ENCODE data around the gene PARD3.

DNA sequence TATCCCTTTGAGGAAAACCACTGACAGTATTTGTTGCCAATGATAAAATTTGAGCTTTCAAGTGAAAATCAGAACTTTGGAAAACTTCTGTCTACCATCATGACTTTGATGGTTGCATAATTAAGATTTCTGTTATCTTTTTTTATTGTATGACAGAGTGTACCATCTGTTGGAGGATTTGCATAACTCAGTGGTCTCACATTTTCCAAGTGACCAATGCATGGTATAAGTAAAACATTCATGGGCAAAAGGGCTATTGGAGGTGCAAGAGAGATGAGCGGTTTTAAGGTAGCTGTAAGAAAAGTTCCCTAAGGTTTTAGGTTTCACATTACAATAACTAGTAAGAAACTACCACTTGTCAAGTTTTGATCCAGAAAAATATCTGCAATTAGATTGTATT, 625.3 kb downstream of the PARD3 start:
- TF ChIP-seq MYC (IDR thresholded peaks at IDR 0.05; ENCODE audit: insufficient read depth, insufficient read length, insufficient replicate concordance, low read length, severe bottlenecking) (no peak), RBBP5 (conservative IDR thresholded peaks at IDR 0.05) (no peak), SIX5 (IDR thresholded peaks at IDR 0.05; ENCODE audit: low read depth, low read length, severe bottlenecking) (no peak)
- TF ChIP-seq, protein P1, sequence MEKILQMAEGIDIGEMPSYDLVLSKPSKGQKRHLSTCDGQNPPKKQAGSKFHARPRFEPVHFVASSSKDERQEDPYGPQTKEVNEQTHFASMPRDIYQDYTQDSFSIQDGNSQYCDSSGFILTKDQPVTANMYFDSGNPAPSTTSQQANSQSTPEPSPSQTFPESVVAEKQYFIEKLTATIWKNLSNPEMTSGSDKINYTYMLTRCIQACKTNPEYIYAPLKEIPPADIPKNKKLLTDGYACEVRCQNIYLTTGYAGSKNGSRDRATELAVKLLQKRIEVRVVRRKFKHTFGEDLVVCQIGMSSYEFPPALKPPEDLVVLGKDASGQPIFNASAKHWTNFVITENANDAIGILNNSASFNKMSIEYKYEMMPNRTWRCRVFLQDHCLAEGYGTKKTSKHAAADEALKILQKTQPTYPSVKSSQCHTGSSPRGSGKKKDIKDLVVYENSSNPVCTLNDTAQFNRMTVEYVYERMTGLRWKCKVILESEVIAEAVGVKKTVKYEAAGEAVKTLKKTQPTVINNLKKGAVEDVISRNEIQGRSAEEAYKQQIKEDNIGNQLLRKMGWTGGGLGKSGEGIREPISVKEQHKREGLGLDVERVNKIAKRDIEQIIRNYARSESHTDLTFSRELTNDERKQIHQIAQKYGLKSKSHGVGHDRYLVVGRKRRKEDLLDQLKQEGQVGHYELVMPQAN (conservative IDR thresholded peaks at IDR 0.05): no peak
- TF ChIP-seq, protein P2, sequence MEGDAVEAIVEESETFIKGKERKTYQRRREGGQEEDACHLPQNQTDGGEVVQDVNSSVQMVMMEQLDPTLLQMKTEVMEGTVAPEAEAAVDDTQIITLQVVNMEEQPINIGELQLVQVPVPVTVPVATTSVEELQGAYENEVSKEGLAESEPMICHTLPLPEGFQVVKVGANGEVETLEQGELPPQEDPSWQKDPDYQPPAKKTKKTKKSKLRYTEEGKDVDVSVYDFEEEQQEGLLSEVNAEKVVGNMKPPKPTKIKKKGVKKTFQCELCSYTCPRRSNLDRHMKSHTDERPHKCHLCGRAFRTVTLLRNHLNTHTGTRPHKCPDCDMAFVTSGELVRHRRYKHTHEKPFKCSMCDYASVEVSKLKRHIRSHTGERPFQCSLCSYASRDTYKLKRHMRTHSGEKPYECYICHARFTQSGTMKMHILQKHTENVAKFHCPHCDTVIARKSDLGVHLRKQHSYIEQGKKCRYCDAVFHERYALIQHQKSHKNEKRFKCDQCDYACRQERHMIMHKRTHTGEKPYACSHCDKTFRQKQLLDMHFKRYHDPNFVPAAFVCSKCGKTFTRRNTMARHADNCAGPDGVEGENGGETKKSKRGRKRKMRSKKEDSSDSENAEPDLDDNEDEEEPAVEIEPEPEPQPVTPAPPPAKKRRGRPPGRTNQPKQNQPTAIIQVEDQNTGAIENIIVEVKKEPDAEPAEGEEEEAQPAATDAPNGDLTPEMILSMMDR (IDR thresholded peaks at IDR 0.05 in 2 of 3, conservative IDR thresholded peaks at IDR 0.05 in 1 of 3; ENCODE audit: control insufficient read depth in 2 of 3, extremely low read depth in 1 of 3, insufficient read depth in 1 of 3, low read depth in 3 of 3, low read length in 3 of 3): no peak

Measured in GM12878 (cell line).